GM23248 (cell line): ENCODE measurements around the gene CPED1. TPM values are rescaled to one million over a fixed set of nuclear protein-coding genes. Genes with fewer than 3 reads are reported as not detected.

Experiments
- DNase-seq: peaks from one replicate; pipeline ENCODE4 v3.0.0-alpha.2; 2015
- H2AFZ ChIP-seq: fragments of 200-600 bp; sonication (generic); 2 replicates; pipeline ENCODE4 v1.6.1; 2016; ENCODE audit warnings: antibody characterized with exemption
- H3F3A ChIP-seq: fragments of 200-600 bp; sonication (generic); 2 replicates; pipeline ENCODE4 v1.6.1; 2016; ENCODE audit warnings: mild to moderate bottlenecking, antibody characterized with exemption, mixed run types; ENCODE audit not compliant: insufficient read depth
- H3K27ac ChIP-seq: fragments of 200-600 bp; sonication (generic); 2 replicates; pipeline ENCODE4 v1.5.1; 2016; ENCODE audit warnings: mild to moderate bottlenecking
- H3K27me3 ChIP-seq: fragments of 200-600 bp; sonication (generic); replicated peaks from 2 replicates; pipeline ENCODE4 v1.6.1; 2016; ENCODE audit warnings: mild to moderate bottlenecking; ENCODE audit not compliant: insufficient read depth
- H3K36me3 ChIP-seq: fragments of 200-600 bp; sonication (generic); 2 replicates; pipeline ENCODE4 v1.6.1; 2016; ENCODE audit warnings: low read depth, mild to moderate bottlenecking
- H3K4me1 ChIP-seq: fragments of 200-600 bp; sonication (generic); 2 replicates; pipeline ENCODE4 v1.6.1; 2016; ENCODE audit warnings: mild to moderate bottlenecking; ENCODE audit not compliant: insufficient read depth
- H3K4me2 ChIP-seq: fragments of 200-600 bp; sonication (generic); one replicate; pipeline ENCODE4 v1.6.1; 2016; ENCODE audit warnings: mild to moderate bottlenecking; ENCODE audit not compliant: unreplicated experiment
- H3K4me3 ChIP-seq: fragments of 200-600 bp; sonication (generic); 2 replicates; pipeline ENCODE4 v1.5.1; 2016; ENCODE audit warnings: mild to moderate bottlenecking
- H3K79me2 ChIP-seq: fragments of 200-600 bp; sonication (generic); 2 replicates; pipeline ENCODE4 v1.6.1; 2016; ENCODE audit warnings: mild to moderate bottlenecking; ENCODE audit not compliant: insufficient read depth
- H3K9ac ChIP-seq: fragments of 200-600 bp; sonication (generic); 2 replicates; pipeline ENCODE4 v1.6.1; 2016; ENCODE audit warnings: mild to moderate bottlenecking
- H3K9me2 ChIP-seq: fragments of 200-600 bp; sonication (generic); 2 replicates; pipeline ENCODE4 v1.6.1; 2016; ENCODE audit warnings: mixed run types, mild to moderate bottlenecking, moderate library complexity; ENCODE audit not compliant: insufficient read depth
- H3K9me3 ChIP-seq: fragments of 200-600 bp; sonication (generic); one replicate; pipeline ENCODE4 v1.6.1; 2017; ENCODE audit warnings: low read depth
- H4K20me1 ChIP-seq: fragments of 200-600 bp; sonication (generic); 2 replicates; pipeline ENCODE4 v1.6.0; 2016; ENCODE audit not compliant: insufficient read depth
- EZH2 ChIP-seq: fragments of 200-600 bp; sonication (generic); IDR thresholded peaks from 2 replicates; pipeline ENCODE4 v1.6.1; 2018; ENCODE audit warnings: antibody characterized with exemption, mild to moderate bottlenecking; ENCODE audit not compliant: insufficient read depth, poor library complexity, severe bottlenecking
- EZH2phosphoT487 ChIP-seq: fragments of 200-600 bp; sonication (generic); IDR thresholded peaks from 2 replicates; pipeline ENCODE4 v1.6.1; 2018; ENCODE audit warnings: antibody characterized with exemption, moderate library complexity, mild to moderate bottlenecking, low read depth; ENCODE audit not compliant: insufficient read depth
- WGBS, 2 experiments: methylation state at CpG; one replicate each; pipeline ENCODE4 v1.1.6; 2015 to 2017; ENCODE audit warnings: low lambda C conversion rate in 2 of 2, low coverage in 1 of 2; ENCODE audit errors: missing lambda C conversion rate in 2 of 2; 5-methylcytosine and 5-hydroxymethylcytosine counted together
- in situ Hi-C: fragments of 300-500 bp; cut with MboI; formaldehyde crosslinking; loops from 2 replicates; pipeline ENCODE4 v1.15.0; 2020
- polyA plus RNA-seq: library from polyadenylated mRNA; unstranded; fragments of >200 nt; fragmentation: Nextera tagmentation; extraction: Ambion mirVana; gene quantifications from 2 replicates; pipeline ENCODE4 v1.2.1, GENCODE V29; 2016
- total RNA-seq: library from RNA; depleted of rRNA; stranded (reverse); fragments of >200 nt; shearing (Covaris generic); gene quantifications from 2 replicates; pipeline ENCODE4 v1.2.3, GENCODE V29; 2014

The CPED1 gene
- total and polyA plus RNA-seq, 2 experiments from 2014 or later = 12.4 to 20.2 TPM

DNA sequence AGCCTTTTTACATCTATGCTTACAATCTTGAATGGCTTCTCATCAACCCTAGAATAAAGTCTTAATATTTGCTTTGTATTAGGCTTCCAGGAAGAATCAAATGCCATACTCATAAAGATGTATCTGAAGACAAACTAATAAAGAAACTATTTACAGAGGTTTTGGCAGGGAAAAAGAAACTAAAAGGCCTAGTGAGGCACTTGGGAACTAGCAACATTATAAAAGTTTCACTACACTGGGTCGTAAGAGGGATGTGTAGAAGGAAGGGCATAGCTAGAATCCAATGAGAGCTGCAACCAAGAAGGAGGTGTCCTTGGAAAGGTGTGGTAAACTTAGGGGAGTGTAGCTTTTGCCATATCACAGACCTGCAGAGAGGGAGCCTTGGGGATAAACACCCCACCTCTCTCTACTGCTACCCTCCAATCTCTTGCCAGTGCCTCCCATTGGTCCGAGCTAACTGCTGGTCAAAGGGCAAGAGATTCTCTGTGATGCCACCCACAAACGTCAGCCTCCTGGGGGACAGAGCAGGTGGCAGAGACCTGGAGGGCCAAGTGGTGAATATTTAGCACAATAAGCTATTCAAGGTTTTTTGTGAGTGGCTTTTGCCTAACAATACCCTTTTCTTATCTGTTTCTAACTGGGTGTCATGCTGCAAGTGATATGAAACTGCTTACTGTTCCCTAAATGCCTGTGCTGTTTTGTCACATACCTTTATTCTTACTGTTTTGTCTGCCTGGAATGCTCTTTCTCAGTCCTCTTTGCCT, 60.7 kb downstream of the CPED1 start:
- no peak overlapping the region for H3K4me2 ChIP-seq
- H4K20me1 ChIP-seq = no peaks in the 10 kb centered on the region
- DNase-seq = no peak
- peaks cover 10% of the 10 kb centered on the region; the same call in 1 of the 2 replicates for H3K4me1 ChIP-seq
- no peaks in the 10 kb centered on the region for H3K27me3 ChIP-seq
- no peak overlapping the region for H3K27ac ChIP-seq
- WGBS, 2 experiments = 65 to 70% methylated on average over 3 of the region's 3 CpGs
- H3K79me2 ChIP-seq = no peaks in the 10 kb centered on the region
- no peak overlapping the region for H3K4me3 ChIP-seq
- H3F3A ChIP-seq = no peaks in the 10 kb centered on the region
- no peak overlapping the region for H2AFZ ChIP-seq
- in situ Hi-C loops = no loop called here
- H3K36me3 ChIP-seq = no peaks in the 10 kb centered on the region
- H3K9me3 ChIP-seq = no peaks in the 10 kb centered on the region
- no peak overlapping the region for H3K9ac ChIP-seq
- H3K9me2 ChIP-seq = no peaks in the 10 kb centered on the region
- TF ChIP-seq EZH2phosphoT487 (no peak), EZH2 (no peak)

DNA sequence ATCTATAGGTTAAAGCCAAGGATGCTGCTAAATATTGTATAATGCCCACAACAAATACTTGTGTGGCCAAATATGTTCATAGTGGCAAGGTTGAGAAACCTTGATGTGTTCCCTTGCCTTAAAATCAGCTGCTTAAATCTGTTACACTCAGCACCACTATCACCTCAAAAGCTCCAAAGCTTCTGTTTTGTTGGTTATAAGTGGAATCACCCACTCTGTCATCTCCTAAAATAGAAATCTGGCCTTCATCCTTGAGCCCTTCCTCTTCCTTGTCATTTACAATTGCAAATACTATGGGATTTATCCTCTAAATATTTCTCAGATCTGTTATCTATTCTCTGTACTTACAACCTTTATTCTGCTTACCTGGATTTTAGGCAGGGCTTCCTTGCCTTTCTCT, 61.4 kb downstream of the CPED1 start:
- DNase-seq = no peak
- Histone ChIP-seq H3K36me3 (no peaks in the 10 kb centered on the region), H3K79me2 (no peaks in the 10 kb centered on the region), H3K4me1 (peaks cover 10% of the 10 kb centered on the region; the same call in 1 of the 2 replicates), H3F3A (no peaks in the 10 kb centered on the region), H4K20me1 (no peaks in the 10 kb centered on the region), H3K4me2 (no peak overlapping the region), H3K9me3 (no peaks in the 10 kb centered on the region), H3K9me2 (no peaks in the 10 kb centered on the region), H3K9ac (no peak overlapping the region), H3K27ac (no peak overlapping the region), H3K27me3 (no peaks in the 10 kb centered on the region), H2AFZ (no peak overlapping the region), H3K4me3 (no peak overlapping the region)
- in situ Hi-C loops = no loop called here
- TF ChIP-seq EZH2 (no peak), EZH2phosphoT487 (no peak)

DNA sequence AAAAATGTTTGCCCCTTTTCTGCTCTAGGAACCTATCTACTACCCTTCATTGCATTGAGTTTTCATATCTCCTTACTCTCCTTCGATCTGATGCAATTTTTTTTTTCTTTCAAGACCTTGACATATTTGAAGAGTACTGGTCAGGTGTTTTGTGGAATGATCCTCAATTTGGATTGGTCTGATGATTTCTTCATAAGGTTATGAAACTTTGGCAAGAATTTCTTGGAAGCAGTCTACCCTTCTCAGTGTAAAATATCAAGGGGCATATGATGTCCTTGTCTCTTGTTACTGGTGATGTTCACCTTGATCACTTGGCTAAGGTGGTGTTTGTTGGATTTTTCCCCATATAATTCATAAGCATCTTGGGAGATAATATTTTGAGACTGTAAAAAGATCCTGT, 64.7 kb downstream of the CPED1 start:
- Histone ChIP-seq H3F3A (no peaks in the 10 kb centered on the region), H3K4me1 (peaks cover 19% of the 10 kb centered on the region; the same call in 1 of the 2 replicates), H3K27me3 (no peaks in the 10 kb centered on the region), H4K20me1 (no peaks in the 10 kb centered on the region), H3K27ac (no peak overlapping the region), H3K36me3 (no peaks in the 10 kb centered on the region), H3K9me2 (no peaks in the 10 kb centered on the region), H3K4me2 (no peak overlapping the region), H3K9ac (no peak overlapping the region), H3K4me3 (no peak overlapping the region), H3K9me3 (no peaks in the 10 kb centered on the region), H2AFZ (no peak overlapping the region), H3K79me2 (no peaks in the 10 kb centered on the region)
- in situ Hi-C loops = no loop called here
- TF ChIP-seq EZH2 = no peak
- TF ChIP-seq EZH2phosphoT487 = no peak
- WGBS, 2 experiments = 95 to 100% methylated on average over 1 of the region's 1 CpG
- DNase-seq = no peak

DNA sequence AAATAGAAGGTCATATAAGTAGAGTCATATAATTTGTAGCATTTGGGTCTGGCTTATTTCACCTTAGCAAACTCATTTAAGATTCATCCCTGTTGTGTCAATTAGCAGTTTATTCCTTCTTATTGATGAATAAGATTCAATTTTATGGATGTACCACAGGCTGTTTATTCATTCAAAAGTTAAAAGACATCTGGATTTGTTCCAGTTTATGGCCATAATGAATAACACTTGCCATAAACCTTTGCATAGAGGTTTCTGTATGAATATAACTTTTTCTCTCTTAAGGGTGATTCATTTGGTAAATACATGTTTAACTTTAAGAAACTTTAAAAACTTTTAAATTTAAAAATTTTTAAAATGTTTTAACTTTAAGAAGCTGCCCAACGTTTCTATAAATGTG, 66.4 kb downstream of the CPED1 start:
- no peak for DNase-seq
- TF ChIP-seq EZH2phosphoT487 (no peak), EZH2 (no peak)
- Histone ChIP-seq H3K36me3 (no peaks in the 10 kb centered on the region), H3K4me3 (no peak overlapping the region), H3K9ac (no peak overlapping the region), H2AFZ (no peak overlapping the region), H3K9me2 (no peaks in the 10 kb centered on the region), H3F3A (no peaks in the 10 kb centered on the region), H3K27me3 (no peaks in the 10 kb centered on the region), H4K20me1 (no peaks in the 10 kb centered on the region), H3K4me1 (peaks cover 12% of the 10 kb centered on the region; the same call in 1 of the 2 replicates), H3K27ac (no peak overlapping the region), H3K4me2 (no peak overlapping the region), H3K79me2 (no peaks in the 10 kb centered on the region), H3K9me3 (no peaks in the 10 kb centered on the region)
- in situ Hi-C loops = no loop called here
- 80 to 95% methylated on average over 1 of the region's 1 CpG for WGBS, 2 experiments
